Natural killer cell (primary cell): Measurements from ENCODE around the gene ADGRF1. TPM values are rescaled to one million over a fixed set of nuclear protein-coding genes. Genes with fewer than 3 reads are reported as not detected.

Source experiments
- ATAC-seq, 3 donors: fragments of 150-1000 bp in 2 of 3; fragments of 200-7000 bp in 1 of 3; cut with Tn5 transposase; 1 replicate in 1 of 3; 2 replicates in 2 of 3; pipeline ENCODE4 v1.10.0; 2021; ENCODE audit warnings: mild to moderate bottlenecking in 2 of 3, moderate library complexity in 2 of 3
- DNase-seq, 2 donors: peaks; one replicate each; pipeline versions ENCODE4 v3.0.0 to v3.0.0-alpha.2; 2013 to 2021; ENCODE audit warnings: mixed read lengths in 1 of 2
- H3K27ac ChIP-seq: one replicate; pipeline ENCODE4 v1.5.1; 2013; ENCODE audit warnings: mild to moderate bottlenecking, low read length
- H3K27me3 ChIP-seq: one replicate; pipeline ENCODE4 v1.6.1; 2013; ENCODE audit warnings: low read length; ENCODE audit not compliant: control insufficient read depth, insufficient read depth
- H3K36me3 ChIP-seq: one replicate; pipeline ENCODE4 v1.6.1; 2013; ENCODE audit warnings: low read length; ENCODE audit not compliant: control insufficient read depth, insufficient read depth
- H3K4me1 ChIP-seq: one replicate; pipeline ENCODE4 v1.6.1; 2013; ENCODE audit warnings: low read length; ENCODE audit not compliant: control insufficient read depth, insufficient read depth
- H3K4me3 ChIP-seq: one replicate; pipeline ENCODE4 v1.5.1; 2013; ENCODE audit warnings: low read length
- H3K9me3 ChIP-seq: one replicate; pipeline ENCODE4 v1.6.1; 2013; ENCODE audit warnings: low read length; ENCODE audit not compliant: control insufficient read depth, insufficient read depth
- H3K27ac Mint-ChIP-seq, 2 donors: one replicate each; pipeline ENCODE4 v1.8.0; 2022; ENCODE audit warnings: mild to moderate bottlenecking in 2 of 2, mixed read lengths in 2 of 2, moderate library complexity in 1 of 2
- H3K27me3 Mint-ChIP-seq, 2 donors: one replicate each; pipeline ENCODE4 v1.8.0; 2022; ENCODE audit warnings: low read depth in 2 of 2, mixed read lengths in 2 of 2
- H3K36me3 Mint-ChIP-seq: one replicate; pipeline ENCODE4 v1.8.0; 2022; ENCODE audit warnings: mixed read lengths
- H3K4me1 Mint-ChIP-seq, 2 donors: one replicate each; pipeline ENCODE4 v1.8.0; 2022; ENCODE audit warnings: mixed read lengths in 2 of 2
- H3K4me3 Mint-ChIP-seq: one replicate; pipeline ENCODE4 v1.8.0; 2022; ENCODE audit warnings: mild to moderate bottlenecking, moderate library complexity, mixed read lengths
- H3K9me3 Mint-ChIP-seq, 2 donors: one replicate each; pipeline ENCODE4 v1.8.0; 2022; ENCODE audit warnings: mixed read lengths in 2 of 2
- CTCF ChIP-seq: fragments of 200-600 bp; IDR thresholded peaks from one replicate; pipeline ENCODE4 v1.8.0; 2022; ENCODE audit warnings: antibody characterized with exemption
- WGBS: methylation state at CpG from one replicate; pipeline ENCODE4 v1.1.7; 2013; ENCODE audit warnings: missing lambda C conversion rate; ENCODE audit not compliant: insufficient coverage; 5-methylcytosine and 5-hydroxymethylcytosine counted together
- intact Hi-C: fragments of 100-400 bp; cut with micrococcal nuclease; formaldehyde crosslinking; loops from one replicate; pipeline ENCODE4 v1.14.2; 2022
- total RNA-seq, 4 donors: library from RNA; stranded (reverse); fragments of 120-200 nt in 1 of 4; gene quantifications; one replicate each; pipeline versions ENCODE4 v1.2.3 to v1.2.4, GENCODE V29; 2013 to 2022

The ADGRF1 gene
- total RNA-seq, 3 donors from 2014 or later (not counting 1 experiment from before 2014, with no cell fraction given), result not detected

- WGBS, result 78% methylated on average over 4 of the region's 4 CpGs
Measured at GRCh38 chr6:46979206-46979605, 62.9 kb downstream of the ADGRF1 start.

GRCh38 chr6:46974786-46975185 lies 67.3 kb downstream of the ADGRF1 start:
- H3K27me3 Mint-ChIP-seq, result peaks cover 0 to 5% of the 10 kb centered on the region in 2 donors
- Histone ChIP-seq H3K27me3 (no peaks in the 10 kb centered on the region), H3K4me1 (no peaks in the 10 kb centered on the region), H3K27ac (no peak overlapping the region), H3K4me3 (no peak overlapping the region), H3K36me3 (no peaks in the 10 kb centered on the region), H3K9me3 (no peaks in the 10 kb centered on the region)
- WGBS, result 75% methylated on average over 1 of the region's 1 CpG
- TF ChIP-seq CTCF, result no peak
- DNase-seq, result no peak
- no peaks in the 10 kb centered on the region for H3K4me1 Mint-ChIP-seq
- ATAC-seq, result no peak
- no peak overlapping the region for H3K4me3 Mint-ChIP-seq
- H3K27ac Mint-ChIP-seq, result no peak overlapping the region
- peaks cover 0 to 4% of the 10 kb centered on the region in 2 donors for H3K9me3 Mint-ChIP-seq
- no peaks in the 10 kb centered on the region for H3K36me3 Mint-ChIP-seq
- intact Hi-C loops, result no loop called here

More at GRCh38 chr6:46979206-46979605, 62.9 kb downstream of the ADGRF1 start:
- Mint-ChIP-seq H3K36me3 (no peaks in the 10 kb centered on the region), H3K9me3 (peaks cover 0 to 2% of the 10 kb centered on the region in 2 donors), H3K4me3 (no peak overlapping the region), H3K27me3 (peaks cover 0 to 4% of the 10 kb centered on the region in 2 donors), H3K4me1 (no peaks in the 10 kb centered on the region), H3K27ac (no peak overlapping the region)
- Histone ChIP-seq H3K36me3 (no peaks in the 10 kb centered on the region), H3K4me3 (no peak overlapping the region), H3K27me3 (no peaks in the 10 kb centered on the region), H3K9me3 (no peaks in the 10 kb centered on the region), H3K27ac (no peak overlapping the region), H3K4me1 (no peaks in the 10 kb centered on the region)
- DNase-seq (no peak), ATAC-seq (no peak)
- intact Hi-C loops, result no loop called here
- TF ChIP-seq CTCF, result no peak

GRCh38 chr6:46973029-46973428 lies 69.1 kb downstream of the ADGRF1 start:
- 100% methylated on average over 1 of the region's 2 CpGs for WGBS
- Histone ChIP-seq H3K9me3 (no peaks in the 10 kb centered on the region), H3K4me3 (no peak overlapping the region), H3K36me3 (no peaks in the 10 kb centered on the region), H3K27ac (no peak overlapping the region), H3K4me1 (no peaks in the 10 kb centered on the region), H3K27me3 (no peaks in the 10 kb centered on the region)
- Mint-ChIP-seq H3K36me3 (no peaks in the 10 kb centered on the region), H3K4me1 (no peaks in the 10 kb centered on the region), H3K27ac (no peak overlapping the region), H3K9me3 (peaks cover 0 to 4% of the 10 kb centered on the region in 2 donors), H3K4me3 (no peak overlapping the region), H3K27me3 (peaks cover 0 to 5% of the 10 kb centered on the region in 2 donors)
- intact Hi-C loops, result no loop called here
- DNase-seq (no peak), ATAC-seq (no peak)
- TF ChIP-seq CTCF, result no peak

- Mint-ChIP-seq H3K4me1 (no peaks in the 10 kb centered on the region), H3K4me3 (no peak overlapping the region), H3K27ac (no peak overlapping the region), H3K27me3 (peaks cover 0 to 5% of the 10 kb centered on the region in 2 donors), H3K36me3 (no peaks in the 10 kb centered on the region), H3K9me3 (peaks cover 0 to 4% of the 10 kb centered on the region in 2 donors)
- Histone ChIP-seq H3K9me3 (no peaks in the 10 kb centered on the region), H3K4me1 (no peaks in the 10 kb centered on the region), H3K27ac (no peak overlapping the region), H3K27me3 (no peaks in the 10 kb centered on the region), H3K36me3 (no peaks in the 10 kb centered on the region), H3K4me3 (no peak overlapping the region)
- no peak for ATAC-seq
- TF ChIP-seq CTCF, result no peak
- no peak for DNase-seq
- WGBS, result no CpG with 5 or more reads among the region's 1 CpG
- intact Hi-C loops, result no loop called here
Measured at GRCh38 chr6:46972531-46972930, 69.6 kb downstream of the ADGRF1 start.
